Osteoblast (primary cell): Measurements from ENCODE around the gene VARS1. TPM values are rescaled to one million over a fixed set of nuclear protein-coding genes. Genes with fewer than 3 reads are reported as not detected.
A peak's percentile ranks its signal among the peaks of the same experiment; 100 is the strongest.
"Not testable (repeated sequence)": the region's sequence is repeated elsewhere in the genome, so short reads cannot be mapped to it uniquely, and the experiment has no call there.

Experiments used
- DNase-seq: peaks from one replicate; pipeline ENCODE4 v3.0.0; 2011; ENCODE audit warnings: low spot score, mixed read lengths; ENCODE audit not compliant: insufficient read length; ENCODE audit errors: missing footprints
- H2AFZ ChIP-seq: 2 replicates; pipeline ENCODE4 v1.6.0; 2011; ENCODE audit warnings: mild to moderate bottlenecking, low read length
- H3K27ac ChIP-seq: 2 replicates; pipeline ENCODE4 v1.5.1; 2011; ENCODE audit warnings: mild to moderate bottlenecking, low read depth, low read length, moderate library complexity
- H3K27me3 ChIP-seq: 2 replicates; pipeline ENCODE4 v1.6.0; 2012; ENCODE audit warnings: mild to moderate bottlenecking, control low read depth, inconsistent platforms, low read length, moderate library complexity; ENCODE audit not compliant: insufficient read depth
- H3K36me3 ChIP-seq: 2 replicates; pipeline ENCODE4 v1.5.1; 2011; ENCODE audit warnings: mild to moderate bottlenecking, low read length, control low read depth, moderate library complexity; ENCODE audit not compliant: insufficient read depth
- H3K4me1 ChIP-seq: 2 replicates; pipeline ENCODE4 v1.5.1; 2011; ENCODE audit warnings: mild to moderate bottlenecking, low read length, control low read depth, moderate library complexity; ENCODE audit not compliant: insufficient read depth
- H3K4me2 ChIP-seq: 2 replicates; pipeline ENCODE4 v1.6.0; 2011; ENCODE audit warnings: mild to moderate bottlenecking, low read length; ENCODE audit not compliant: insufficient read depth
- H3K4me3 ChIP-seq: fragments of 200-600 bp; sonication (generic); 3 replicates; pipeline ENCODE4 v1.5.1; 2012; ENCODE audit warnings: mild to moderate bottlenecking, low read length, inconsistent platforms; ENCODE audit not compliant: insufficient read depth
- H3K79me2 ChIP-seq: 2 replicates; pipeline ENCODE4 v1.6.0; 2012; ENCODE audit warnings: mild to moderate bottlenecking, low read length, control low read depth, inconsistent platforms; ENCODE audit not compliant: insufficient read depth
- H3K9me3 ChIP-seq: 2 replicates; pipeline ENCODE4 v1.5.1; 2011; ENCODE audit warnings: low read depth, low read length, control low read depth
- H4K20me1 ChIP-seq: 2 replicates; pipeline ENCODE4 v1.6.0; 2012; ENCODE audit warnings: mild to moderate bottlenecking, low read length, control low read depth; ENCODE audit not compliant: insufficient read depth
- CTCF ChIP-seq: IDR thresholded peaks from 2 replicates; pipeline ENCODE4 v1.5.1; 2011; ENCODE audit warnings: mild to moderate bottlenecking, low read depth, low read length, moderate library complexity; ENCODE audit errors: extremely low read depth
- total RNA-seq: library from RNA; depleted of rRNA; stranded (reverse); fragments of >200 nt; gene quantifications from 2 replicates; pipeline ENCODE4 v1.2.3, GENCODE V29; 2012

VARS1 gene
- total RNA-seq, 1 donor: 42.0 TPM

GRCh38 chr6:31838968-31839367 lies 43.4 kb upstream of the VARS1 start:
- Histone ChIP-seq H3K36me3 (peaks cover 50% of the 10 kb centered on the region), H3K27me3 (no peaks in the 10 kb centered on the region), H3K79me2 (peaks cover 40% of the 10 kb centered on the region), H3K4me1 (peaks cover 34% of the 10 kb centered on the region), H3K4me3 (peak overlapping the region; percentile 3), H2AFZ (no peak overlapping the region), H3K27ac (no peak overlapping the region), H3K9me3 (no peaks in the 10 kb centered on the region), H3K4me2 (peak overlapping the region; percentile 53), H4K20me1 (peaks cover 48% of the 10 kb centered on the region)
- TF ChIP-seq CTCF: no peak
- DNase-seq: peak; percentile 37

- H3K27ac ChIP-seq, H2AFZ ChIP-seq, H3K27me3 ChIP-seq, H3K9me3 ChIP-seq, DNase-seq: not testable (repeated sequence)
- Histone ChIP-seq H4K20me1 (peaks cover 48% of the 10 kb centered on the region), H3K79me2 (peaks cover 40% of the 10 kb centered on the region), H3K4me1 (peaks cover 34% of the 10 kb centered on the region), H3K4me3 (peak overlapping the region; percentile 91), H3K4me2 (peak overlapping the region; percentile 99), H3K36me3 (peaks cover 50% of the 10 kb centered on the region)
Observed at GRCh38 chr6:31838114-31838553, 42.6 kb upstream of the VARS1 start.

GRCh38 chr6:31837369-31838113 lies 42.0 kb upstream of the VARS1 start:
- H2AFZ ChIP-seq: no peak overlapping the region
- H3K4me2 ChIP-seq: peak overlapping the region; percentile 99
- H3K36me3 ChIP-seq: peaks cover 50% of the 10 kb centered on the region
- DNase-seq: peak; percentile 58
- H3K4me3 ChIP-seq: peak overlapping the region; percentile 91
- peaks cover 34% of the 10 kb centered on the region for H3K4me1 ChIP-seq
- TF ChIP-seq CTCF: no peak
- peak overlapping the region; percentile 100 for H3K27ac ChIP-seq
- peaks cover 48% of the 10 kb centered on the region for H4K20me1 ChIP-seq
- peaks cover 40% of the 10 kb centered on the region for H3K79me2 ChIP-seq
- H3K9me3 ChIP-seq: no peaks in the 10 kb centered on the region
- H3K27me3 ChIP-seq: no peaks in the 10 kb centered on the region

GRCh38 chr6:31836474-31837368 lies 41.2 kb upstream of the VARS1 start:
- H2AFZ ChIP-seq: no peak overlapping the region
- H3K4me3 ChIP-seq: peak overlapping the region; percentile 91
- peak overlapping the region; percentile 99 for H3K4me2 ChIP-seq
- H3K36me3 ChIP-seq: peaks cover 50% of the 10 kb centered on the region
- H3K9me3 ChIP-seq: no peaks in the 10 kb centered on the region
- peaks cover 41% of the 10 kb centered on the region for H3K79me2 ChIP-seq
- peaks cover 48% of the 10 kb centered on the region for H4K20me1 ChIP-seq
- peak; percentile 90 for DNase-seq
- H3K27me3 ChIP-seq: no peaks in the 10 kb centered on the region
- peaks cover 34% of the 10 kb centered on the region for H3K4me1 ChIP-seq
- H3K27ac ChIP-seq: peak overlapping the region; percentile 100
- peak; percentile 18 for TF ChIP-seq CTCF
